GM18508 (cell line): ENCODE results near the gene MICALL2.

Experiments
- ATAC-seq: cut with Tn5 transposase; IDR thresholded peaks from one replicate; pipeline ENCODE4 v1.9.1; 2021; ENCODE audit warnings: moderate number of reproducible peaks; ENCODE audit not compliant: insufficient read depth, unreplicated experiment

The MICALL2 gene

GRCh38 chr7:1402110-1402790 lies 57.0 kb downstream of the MICALL2 start:
- ATAC-seq = no peak

GRCh38 chr7:1401011-1401410 lies 58.3 kb downstream of the MICALL2 start:
- ATAC-seq = no peak

GRCh38 chr7:1400371-1400770 lies 58.9 kb downstream of the MICALL2 start:
- ATAC-seq = no peak

GRCh38 chr7:1397491-1398327 lies 61.6 kb downstream of the MICALL2 start:
- no peak for ATAC-seq

GRCh38 chr7:1396195-1396594 lies 63.1 kb downstream of the MICALL2 start:
- no peak for ATAC-seq

- no peak for ATAC-seq
Measured at GRCh38 chr7:1395211-1396070, 63.8 kb downstream of the MICALL2 start.

- no peak for ATAC-seq
Measured at GRCh38 chr7:1394371-1394770, 64.9 kb downstream of the MICALL2 start.

- ATAC-seq = no peak
Measured at GRCh38 chr7:1393421-1393820, 65.8 kb downstream of the MICALL2 start.

- ATAC-seq = no peak
Measured at GRCh38 chr7:1392556-1392955, 66.7 kb downstream of the MICALL2 start.

GRCh38 chr7:1391449-1391848 lies 67.8 kb downstream of the MICALL2 start:
- no peak for ATAC-seq

- no peak for ATAC-seq
Measured at GRCh38 chr7:1388703-1389335, 70.5 kb downstream of the MICALL2 start.

- no peak for ATAC-seq
Measured at GRCh38 chr7:1388021-1388702, 71.1 kb downstream of the MICALL2 start.

- ATAC-seq = no peak
Measured at GRCh38 chr7:1387261-1387660, 72.0 kb downstream of the MICALL2 start.

- ATAC-seq = no peak
Measured at GRCh38 chr7:1386623-1387220, 72.5 kb downstream of the MICALL2 start.

- no peak for ATAC-seq
Measured at GRCh38 chr7:1385809-1386622, 73.3 kb downstream of the MICALL2 start.

- no peak for ATAC-seq
Measured at GRCh38 chr7:1385086-1385808, 74.0 kb downstream of the MICALL2 start.
